ENCODE data around the gene ANP32A. TPM values are rescaled to one million over a fixed set of nuclear protein-coding genes. Genes with fewer than 3 reads are reported as not detected.

The ANP32A gene
- total RNA-seq, 1 experiment from 2014 or later: 220 TPM

- TF ChIP-seq CTCF (IDR thresholded peaks at IDR 0.05 in 2 of 3, conservative IDR thresholded peaks at IDR 0.05 in 1 of 3; ENCODE audit: borderline replicate concordance in 1 of 3, insufficient read depth in 1 of 3, low read depth in 2 of 3, low read length in 2 of 3): no peak
- TF ChIP-seq POLR2AphosphoS5 (IDR thresholded peaks at IDR 0.05; ENCODE audit: low read depth, low read length): no peak
- TF ChIP-seq RAD21 (IDR thresholded peaks at IDR 0.05; ENCODE audit: low read depth): no peak
- TF ChIP-seq SRF (IDR thresholded peaks at IDR 0.05; ENCODE audit: low read depth): no peak
- no peak for TF ChIP-seq EZH2phosphoT487 (IDR thresholded peaks at IDR 0.05; ENCODE audit: borderline replicate concordance)
- TF ChIP-seq ZFX (IDR thresholded peaks at IDR 0.05): no peak
- TF ChIP-seq FOSL1 (IDR thresholded peaks at IDR 0.05; ENCODE audit: low read depth): no peak
- no peak for TF ChIP-seq SIN3A (IDR thresholded peaks at IDR 0.05; ENCODE audit: low read depth)
- TF ChIP-seq TCF7L2 (IDR thresholded peaks at IDR 0.05; ENCODE audit: borderline replicate concordance, extremely low read depth, insufficient read depth, insufficient read length): no peak
- TF ChIP-seq MAX (IDR thresholded peaks at IDR 0.05): no peak
- no peak for TF ChIP-seq POLR2A (IDR thresholded peaks at IDR 0.05; ENCODE audit: borderline replicate concordance, extremely low read depth, insufficient read depth, insufficient read length)
- TF ChIP-seq CBX3 (IDR thresholded peaks at IDR 0.05; ENCODE audit: low read depth): no peak
- no peak for TF ChIP-seq JUND (IDR thresholded peaks at IDR 0.05)
Observed at GRCh38 chr15:68749793-68750192, 70.9 kb downstream of the ANP32A start (continued).

GRCh38 chr15:68749365-68749764 is 71.3 kb downstream of the ANP32A start:
- H3K79me2 ChIP-seq (ENCODE audit: insufficient read depth, low read length): no peaks in the 10 kb centered on the region
- ChIA-PET RAD21 (ENCODE audit: low non-redundant PET in 1 of 2, low total read pairs in 2 of 2, uncharacterized antibody in 2 of 2, unreplicated experiment in 2 of 2) (no interaction called here), POLR2A (no interaction called here), CTCF (no interaction called here)
- no peaks in the 10 kb centered on the region for H3K9me2 ChIP-seq (ENCODE audit: insufficient read depth)
- no peak for ATAC-seq
- no peaks in the 10 kb centered on the region for H3K4me1 ChIP-seq (ENCODE audit: control insufficient read depth in 1 of 2, insufficient read depth in 2 of 2, low read length in 2 of 2)
- BruUV-seq (replicated peaks): no TSS peak
- no peak overlapping the region for H3K4me2 ChIP-seq (ENCODE audit: low read length)
- no peak overlapping the region for H3K9ac ChIP-seq (ENCODE audit: low read length)
- no peaks in the 10 kb centered on the region for H3K36me3 ChIP-seq (ENCODE audit: control insufficient read depth in 1 of 2, insufficient read depth in 2 of 2, low read length in 2 of 2)
- no peaks in the 10 kb centered on the region for H3K27me3 ChIP-seq (ENCODE audit: insufficient read depth, low read length)
- no peak overlapping the region for H2AFZ ChIP-seq (ENCODE audit: low read depth, low read length, poor library complexity, severe bottlenecking)
- no peaks in the 10 kb centered on the region for H4K20me1 ChIP-seq (ENCODE audit: insufficient read depth)
- intact Hi-C loops (cut with micrococcal nuclease): no loop called here
- TF ChIP-seq SRF (IDR thresholded peaks at IDR 0.05; ENCODE audit: low read depth) (no peak), POLR2AphosphoS5 (IDR thresholded peaks at IDR 0.05; ENCODE audit: low read depth, low read length) (no peak), CEBPB (IDR thresholded peaks at IDR 0.05; ENCODE audit: low read depth) (no peak), EZH2phosphoT487 (IDR thresholded peaks at IDR 0.05; ENCODE audit: borderline replicate concordance) (no peak), POLR2A (IDR thresholded peaks at IDR 0.05; ENCODE audit: borderline replicate concordance, extremely low read depth, insufficient read depth, insufficient read length) (no peak), ELF1 (IDR thresholded peaks at IDR 0.05; ENCODE audit: borderline replicate concordance, low read depth) (no peak), REST (IDR thresholded peaks at IDR 0.05; ENCODE audit: low read depth) (no peak), FOSL1 (IDR thresholded peaks at IDR 0.05; ENCODE audit: low read depth) (no peak)
- no peak overlapping the region for H3K27ac ChIP-seq (ENCODE audit: low read depth, low read length)
- H3K9me3 ChIP-seq (ENCODE audit: control insufficient read depth in 1 of 2, insufficient read depth in 1 of 2, low read depth in 1 of 2, low read length in 2 of 2): no peaks in the 10 kb centered on the region
- no peak for DNase-seq (ENCODE audit: low read depth, low spot score)
- no peak overlapping the region for H3K4me3 ChIP-seq (replicated peaks in 1 of 2; ENCODE audit: low read depth in 1 of 2, low read length in 2 of 2)
